NCI-H1417 treated with DMSO at 0.1 percent for 48 hours (cell line): ENCODE data around the gene PRPS2.

ENCODE experiments used
- DNase-seq: peaks from one replicate; lab custom pipeline; 2025; lab: John Stamatoyannopoulos, UW

PRPS2 gene

GRCh38 chrX:12817528-12817927, 26.3 kb downstream of the PRPS2 start:
- DNase-seq = no peak

GRCh38 chrX:12819222-12819621, 28.0 kb downstream of the PRPS2 start:
- DNase-seq = no peak

- DNase-seq = no peak
These were observed 29.5 kb downstream of the PRPS2 start for GRCh38 chrX:12820737-12821136.

DNA sequence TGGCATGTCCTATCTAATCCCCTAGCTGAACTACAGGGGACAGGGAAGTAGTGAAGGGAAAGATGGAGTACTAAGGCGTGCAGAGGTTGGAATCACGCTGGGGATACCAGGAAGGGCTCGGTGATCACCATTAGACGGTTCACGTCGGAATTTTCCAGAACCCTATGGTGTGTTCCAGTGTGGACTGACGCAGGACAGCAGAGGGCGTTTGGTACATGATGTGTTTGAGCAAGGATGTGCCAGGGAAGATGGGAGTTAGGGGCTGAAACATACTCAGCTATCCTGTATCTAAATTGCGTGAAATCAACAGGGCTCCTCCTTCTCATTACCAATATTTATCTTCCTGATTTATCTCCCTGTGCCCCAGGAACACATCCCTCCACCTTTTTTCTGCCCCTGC, 33.7 kb downstream of the PRPS2 start:
- DNase-seq = no peak

- no peak for DNase-seq
These were observed 34.6 kb downstream of the PRPS2 start for GRCh38 chrX:12825801-12826200.

DNA sequence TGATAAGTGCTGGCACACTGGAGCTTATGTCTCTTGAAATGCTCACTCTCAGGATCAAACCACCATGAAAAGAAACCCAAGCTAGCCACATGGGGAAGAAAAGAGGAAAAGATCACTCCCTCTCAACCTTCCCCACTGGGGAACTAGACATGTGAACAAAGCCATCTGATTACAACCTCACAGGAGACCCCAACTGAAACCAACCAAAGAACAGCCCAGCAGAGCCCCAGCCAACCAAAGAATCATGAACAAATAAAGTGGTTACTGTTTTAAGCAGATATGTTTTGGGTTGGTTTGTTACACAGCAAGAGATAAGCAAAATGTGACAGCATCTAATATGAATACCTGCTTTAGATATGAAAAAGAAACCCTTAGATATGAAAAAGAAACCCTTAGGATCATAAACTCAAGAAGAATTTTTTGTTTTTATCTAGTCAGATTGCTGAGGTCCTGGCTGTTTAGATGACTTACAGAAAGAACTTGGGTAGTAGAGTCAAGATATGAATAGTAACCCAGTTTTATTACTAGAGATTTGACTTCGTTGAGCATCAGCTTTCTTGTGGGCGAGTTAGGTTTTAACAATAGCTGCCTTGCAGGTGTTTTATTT, 52.0 kb downstream of the PRPS2 start:
- DNase-seq = no peak

DNA sequence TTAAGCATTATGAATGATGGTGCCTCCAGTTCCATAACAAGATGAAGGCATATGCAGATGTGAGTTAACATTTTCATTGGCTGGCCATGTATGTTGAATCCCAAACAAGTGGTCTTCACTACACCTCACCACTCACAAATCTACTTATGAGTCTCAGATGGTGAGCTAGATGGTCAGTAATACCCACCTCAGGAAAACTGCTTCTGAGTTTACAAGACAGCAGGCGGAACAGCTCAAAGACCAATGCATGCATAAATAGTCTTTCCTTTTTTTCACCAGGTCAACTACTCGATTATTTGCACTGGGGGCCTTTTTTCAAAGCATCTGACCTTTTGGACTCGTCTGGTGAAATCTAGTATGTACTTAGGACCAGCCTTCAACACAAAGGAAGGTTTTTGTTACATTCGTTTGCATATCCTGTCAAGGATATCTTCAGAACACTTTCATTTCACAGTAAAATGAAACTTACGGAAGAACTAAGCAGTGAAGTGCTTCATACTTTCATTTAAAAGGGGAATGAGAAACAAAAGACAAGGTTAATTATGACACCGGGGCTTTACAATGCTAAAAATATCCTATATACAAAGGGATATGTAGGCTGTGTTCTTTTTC, 52.6 kb downstream of the PRPS2 start:
- DNase-seq = no peak

- no peak for DNase-seq
These were observed 53.1 kb downstream of the PRPS2 start for GRCh38 chrX:12844319-12844718.

DNA sequence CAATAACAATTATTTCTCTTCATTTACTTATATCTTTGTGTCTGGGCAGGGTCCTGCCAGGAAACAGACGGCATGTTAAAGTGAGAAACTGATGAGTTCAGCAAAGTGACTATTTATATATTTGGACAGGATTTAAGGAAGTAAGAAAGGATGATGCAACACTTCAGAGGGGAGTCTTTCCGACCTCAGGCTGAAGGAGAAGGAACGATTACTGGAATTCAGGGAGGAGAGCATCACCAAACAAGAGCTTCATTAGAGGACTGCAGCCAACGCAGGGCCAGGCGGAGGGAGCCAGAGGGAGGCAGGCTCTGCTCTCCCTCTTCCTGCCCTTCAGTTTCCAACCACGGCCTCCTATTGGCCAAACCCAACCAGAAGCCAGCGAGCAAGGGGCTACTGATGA, 74.1 kb downstream of the PRPS2 start:
- no peak for DNase-seq

GRCh38 chrX:12866451-12867377, 75.5 kb downstream of the PRPS2 start, which contains the start of gene TLR7:
Gene TLR7, plus strand, starts transcription at chrX:12867072. Its CDS starts 507 bp downstream, at chrX:12867579.
- no peak for DNase-seq

DNA sequence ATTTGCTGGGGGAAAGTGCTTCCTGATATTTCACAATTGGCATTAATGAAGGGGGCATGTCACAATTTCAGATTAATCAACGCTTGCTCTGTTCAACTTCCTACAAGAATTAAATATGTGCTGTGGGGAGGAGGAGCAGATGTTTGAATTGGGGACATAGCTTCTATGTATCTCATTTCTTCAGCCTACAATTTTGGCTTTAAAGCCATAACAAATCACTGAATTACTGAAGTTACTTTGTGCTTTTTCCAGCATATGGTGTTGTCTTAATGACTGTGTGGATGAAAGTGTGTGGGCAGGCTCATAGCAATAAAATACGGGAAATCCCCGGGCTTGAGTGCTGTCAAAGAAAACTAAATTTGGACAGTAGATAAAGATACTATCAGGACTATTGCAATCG, 76.5 kb downstream of the PRPS2 start:
- DNase-seq = no peak

DNA sequence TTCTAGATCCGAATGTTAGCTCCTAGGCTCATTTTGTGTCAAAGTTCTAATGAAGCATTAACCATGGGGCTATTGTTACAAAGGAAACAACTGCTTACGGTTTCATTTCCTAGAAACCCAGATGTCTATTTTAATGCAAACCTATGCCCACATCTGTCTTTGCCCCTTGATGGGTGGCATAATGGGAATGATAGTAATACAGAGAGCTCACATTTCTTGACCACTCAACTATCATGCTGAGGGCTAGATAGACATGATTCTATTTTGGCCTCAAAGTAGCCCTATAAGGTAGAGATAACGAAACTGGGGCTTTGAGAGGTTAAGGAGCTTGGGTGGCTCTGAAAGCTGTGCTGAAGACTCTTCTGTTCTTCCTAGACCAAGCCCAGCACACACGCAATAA, 77.5 kb downstream of the PRPS2 start:
- DNase-seq = no peak

DNA sequence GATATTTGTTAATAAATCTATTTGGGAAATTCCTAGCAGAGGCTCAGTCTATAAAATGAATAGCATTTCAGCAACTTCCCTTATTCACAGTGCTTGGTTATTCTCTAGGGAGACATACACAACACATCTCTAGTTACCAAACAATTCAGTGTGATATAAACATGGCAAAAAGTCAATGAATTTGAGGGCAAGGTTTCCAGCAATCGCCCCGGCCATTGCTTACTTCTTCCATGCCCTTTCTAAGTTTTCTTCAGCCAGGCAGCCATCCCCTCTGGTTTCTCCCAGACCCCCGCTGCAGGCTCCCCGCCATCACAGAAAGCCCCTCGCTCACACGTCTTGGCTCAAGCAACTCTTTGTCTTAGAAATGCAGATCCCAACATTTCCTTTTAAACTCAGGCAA, 80.0 kb downstream of the PRPS2 start:
- DNase-seq = no peak

DNA sequence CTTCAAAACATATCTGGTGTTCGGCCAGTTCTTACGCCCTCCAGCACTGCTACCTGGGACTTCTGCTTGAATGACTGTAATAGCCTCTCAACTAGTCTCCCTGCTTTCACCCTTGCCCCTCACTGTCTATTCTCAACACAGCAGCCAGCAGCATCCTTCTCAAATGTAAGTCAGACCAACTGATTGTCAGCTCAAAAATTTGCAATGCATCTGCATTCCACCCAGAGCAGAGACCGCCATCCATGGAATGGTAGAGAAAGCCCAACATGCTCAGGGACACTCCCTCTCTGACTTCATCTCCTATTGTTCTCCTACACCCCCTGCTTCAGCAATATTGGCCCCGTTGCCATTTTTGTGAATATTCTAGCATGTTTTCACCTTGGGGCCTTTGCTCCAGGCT, 81.5 kb downstream of the PRPS2 start:
- no peak for DNase-seq
